Right lobe of liver (tissue), 6 donors: Measurements from ENCODE around the gene CCR2. TPM values are rescaled to one million over a fixed set of nuclear protein-coding genes. Genes with fewer than 3 reads are reported as not detected.

Experiments used
- ATAC-seq, 4 donors: fragments of 200-7000 bp; cut with Tn5 transposase; one replicate each; pipeline ENCODE4 v1.9.1; 2020; ENCODE audit warnings: mild to moderate bottlenecking in 4 of 4, moderate library complexity in 4 of 4
- DNase-seq, 3 donors: peaks; one replicate each; pipeline ENCODE4 v3.0.0-alpha.2; 2020
- H3K27ac ChIP-seq, 3 donors: fragments of 200-600 bp; one replicate each; pipeline ENCODE4 v1.8.0; 2022
- H3K27me3 ChIP-seq, 2 donors: fragments of 200-600 bp; one replicate each; pipeline ENCODE4 v1.8.0; 2022
- H3K36me3 ChIP-seq, 4 donors: fragments of 200-600 bp; sonication (generic) in 1 of 4; one replicate each; pipeline versions ENCODE4 v1.5.1 to v1.8.0; 2017 to 2022; ENCODE audit warnings: control low read depth in 1 of 4
- H3K4me1 ChIP-seq, 4 donors: fragments of 200-600 bp; sonication (generic) in 1 of 4; one replicate each; pipeline versions ENCODE4 v1.5.1 to v1.8.0; 2017 to 2022; ENCODE audit warnings: control low read depth in 1 of 4
- H3K4me3 ChIP-seq, 3 donors: fragments of 200-600 bp; one replicate each; pipeline ENCODE4 v1.8.0; 2022
- H3K9me3 ChIP-seq, 4 donors: fragments of 200-600 bp; sonication (generic) in 1 of 4; one replicate each; pipeline versions ENCODE4 v1.5.1 to v1.8.0; 2017 to 2022; ENCODE audit warnings: control low read depth in 1 of 4
- POLR2A ChIP-seq: fragments of 450-650 bp; IDR thresholded peaks from one replicate; pipeline ENCODE4 v1.6.1; 2017; ENCODE audit warnings: antibody characterized with exemption, mild to moderate bottlenecking
- WGBS: methylation state at CpG from one replicate; pipeline ENCODE4 v1.1.6; 2018; ENCODE audit warnings: low coverage, low lambda C conversion rate; ENCODE audit not compliant: insufficient coverage; ENCODE audit errors: missing lambda C conversion rate; 5-methylcytosine and 5-hydroxymethylcytosine counted together
- intact Hi-C, 2 donors: fragments of 100-400 bp; cut with DNase I; formaldehyde crosslinking; loops; one replicate each; pipeline versions ENCODE4 v1.11.2 to v1.14.1; 2022
- total RNA-seq, 6 experiments: library from RNA; depleted of rRNA in 2 of 6; stranded (reverse); fragments of >200 nt in 2 of 6; fragmentation: NEBNext Ultra II Directional in 3 of 6; extraction: Animal tissue kit (Norgen Biotek cat#: 25700) in 3 of 6; gene quantifications; one replicate each; pipeline versions ENCODE4 v1.1.0 to v1.2.4, GENCODE V29; 2016 to 2023
- TF ChIP-seq, protein P1 (sequence below), 4 donors: fragments of 200-600 bp in 3 of 4; fragments of 450-650 bp in 1 of 4; IDR thresholded peaks; one replicate each; pipeline versions ENCODE4 v1.5.1 to v1.8.0; 2016 to 2022; ENCODE audit warnings: antibody characterized with exemption in 4 of 4, mild to moderate bottlenecking in 2 of 4
- donor health status: DM: no; HTN: yes; CAD: no.
- donor health status: DM: no; HTN: no; CAD: no.
- donor health status: DM: no; HTN: no; CAD: no.
- donor health status: DM: no; HTN: yes; CAD: no.
- donor health status: DM: no; HTN: yes; CAD: no.

Gene CCR2
- total RNA-seq, 6 experiments from 2014 or later: 0.66 to 1.5 (median 0.92) TPM

DNA sequence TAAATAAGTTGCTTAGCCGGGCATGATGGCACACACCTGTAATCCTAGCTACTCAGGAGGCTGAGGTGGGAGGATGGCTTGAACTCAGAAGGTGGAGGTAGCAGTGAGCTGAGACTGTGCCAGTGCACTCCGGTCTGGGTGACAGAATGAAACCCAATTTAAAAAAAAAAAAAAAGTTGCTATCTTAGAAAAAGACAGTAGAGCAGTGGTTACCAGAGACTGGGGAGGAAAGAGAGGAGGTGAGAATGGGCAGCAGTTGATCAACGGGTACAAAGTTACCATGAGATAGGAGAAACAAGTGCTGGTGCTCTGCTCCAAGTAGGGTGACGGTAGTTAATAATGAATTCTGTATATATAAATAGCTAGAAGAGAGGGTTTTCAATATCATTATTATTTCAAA is 821 bp upstream of the CCR2 start:
- intact Hi-C loops: no loop called here
- no peak overlapping the region for H3K4me3 ChIP-seq
- ATAC-seq (no peak), DNase-seq (no peak)
- TF ChIP-seq, protein P1, sequence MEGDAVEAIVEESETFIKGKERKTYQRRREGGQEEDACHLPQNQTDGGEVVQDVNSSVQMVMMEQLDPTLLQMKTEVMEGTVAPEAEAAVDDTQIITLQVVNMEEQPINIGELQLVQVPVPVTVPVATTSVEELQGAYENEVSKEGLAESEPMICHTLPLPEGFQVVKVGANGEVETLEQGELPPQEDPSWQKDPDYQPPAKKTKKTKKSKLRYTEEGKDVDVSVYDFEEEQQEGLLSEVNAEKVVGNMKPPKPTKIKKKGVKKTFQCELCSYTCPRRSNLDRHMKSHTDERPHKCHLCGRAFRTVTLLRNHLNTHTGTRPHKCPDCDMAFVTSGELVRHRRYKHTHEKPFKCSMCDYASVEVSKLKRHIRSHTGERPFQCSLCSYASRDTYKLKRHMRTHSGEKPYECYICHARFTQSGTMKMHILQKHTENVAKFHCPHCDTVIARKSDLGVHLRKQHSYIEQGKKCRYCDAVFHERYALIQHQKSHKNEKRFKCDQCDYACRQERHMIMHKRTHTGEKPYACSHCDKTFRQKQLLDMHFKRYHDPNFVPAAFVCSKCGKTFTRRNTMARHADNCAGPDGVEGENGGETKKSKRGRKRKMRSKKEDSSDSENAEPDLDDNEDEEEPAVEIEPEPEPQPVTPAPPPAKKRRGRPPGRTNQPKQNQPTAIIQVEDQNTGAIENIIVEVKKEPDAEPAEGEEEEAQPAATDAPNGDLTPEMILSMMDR (IDR thresholded peaks at IDR 0.05): no peak
- TF ChIP-seq POLR2A: no peak
- H3K36me3 ChIP-seq: no peaks in the 10 kb centered on the region
- H3K4me1 ChIP-seq: no peaks in the 10 kb centered on the region
- WGBS: 39% methylated on average over 4 of the region's 4 CpGs
- no peaks in the 10 kb centered on the region for H3K27me3 ChIP-seq
- no peak overlapping the region for H3K27ac ChIP-seq
- H3K9me3 ChIP-seq: no peaks in the 10 kb centered on the region

DNA sequence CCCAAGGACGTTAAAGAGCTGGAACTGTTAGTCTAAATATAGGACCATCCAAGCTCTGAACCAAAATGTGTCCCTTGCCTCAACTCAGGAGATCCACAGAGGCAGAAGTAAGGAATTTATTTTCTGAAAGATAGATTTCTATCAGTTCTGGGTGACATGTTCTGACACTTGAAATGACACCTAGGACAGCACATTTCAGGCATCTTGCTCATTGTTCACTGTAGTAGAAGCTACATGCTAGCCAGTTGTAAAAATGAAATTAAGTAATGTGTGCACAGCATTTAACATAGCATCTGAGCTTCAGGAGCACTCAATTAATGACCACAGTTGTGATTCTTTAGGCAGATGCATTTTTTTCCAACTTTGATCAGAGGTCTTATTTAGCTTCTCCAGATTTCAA is 567 bp downstream of the CCR2 start:
- ATAC-seq (no peak), DNase-seq (no peak)
- no CpG with 5 or more reads among the region's 1 CpG for WGBS
- intact Hi-C loops: no loop called here
- no peaks in the 10 kb centered on the region for H3K9me3 ChIP-seq
- H3K36me3 ChIP-seq: no peaks in the 10 kb centered on the region
- no peaks in the 10 kb centered on the region for H3K27me3 ChIP-seq
- no peak overlapping the region for H3K27ac ChIP-seq
- no peak overlapping the region for H3K4me3 ChIP-seq
- H3K4me1 ChIP-seq: no peaks in the 10 kb centered on the region
- no peak for TF ChIP-seq POLR2A
- TF ChIP-seq, protein P1 (IDR thresholded peaks at IDR 0.05): no peak

DNA sequence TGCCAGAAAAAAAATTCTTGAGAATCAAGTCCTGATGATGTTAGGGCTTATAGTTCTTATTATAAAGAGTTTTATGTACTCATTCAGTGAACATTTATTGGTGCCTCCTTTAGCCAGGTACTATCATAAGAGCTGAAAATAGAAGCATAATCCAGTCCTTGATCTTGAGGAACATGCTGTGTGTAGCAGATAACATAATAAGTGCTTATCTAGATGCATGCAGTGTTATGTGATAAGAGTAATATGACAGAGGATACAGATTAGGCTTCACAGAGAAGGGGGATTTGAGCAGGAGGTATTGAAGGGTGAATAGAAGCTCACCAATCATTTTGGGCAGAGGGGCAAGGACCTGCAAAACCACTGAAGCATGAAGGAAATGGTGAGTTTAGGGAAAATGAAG is 1.1 kb downstream of the CCR2 start:
- intact Hi-C loops: no loop called here
- ATAC-seq (no peak), DNase-seq (no peak)
- TF ChIP-seq, protein P1 (IDR thresholded peaks at IDR 0.05): no peak
- no peak for TF ChIP-seq POLR2A
- H3K4me3 ChIP-seq: no peak overlapping the region
- no peaks in the 10 kb centered on the region for H3K9me3 ChIP-seq
- no peak overlapping the region for H3K27ac ChIP-seq
- H3K4me1 ChIP-seq: no peaks in the 10 kb centered on the region
- no peaks in the 10 kb centered on the region for H3K36me3 ChIP-seq
- no peaks in the 10 kb centered on the region for H3K27me3 ChIP-seq

GRCh38 chr3:46356276-46356675 is 2.4 kb downstream of the CCR2 start:
- Histone ChIP-seq H3K27ac (no peak overlapping the region), H3K4me1 (no peaks in the 10 kb centered on the region), H3K4me3 (no peak overlapping the region), H3K9me3 (no peaks in the 10 kb centered on the region), H3K36me3 (no peaks in the 10 kb centered on the region), H3K27me3 (no peaks in the 10 kb centered on the region)
- ATAC-seq (no peak), DNase-seq (no peak)
- TF ChIP-seq POLR2A: no peak
- TF ChIP-seq, protein P1 (IDR thresholded peaks at IDR 0.05): no peak
- intact Hi-C loops: no loop called here
- WGBS: 41% methylated on average over 3 of the region's 3 CpGs

DNA sequence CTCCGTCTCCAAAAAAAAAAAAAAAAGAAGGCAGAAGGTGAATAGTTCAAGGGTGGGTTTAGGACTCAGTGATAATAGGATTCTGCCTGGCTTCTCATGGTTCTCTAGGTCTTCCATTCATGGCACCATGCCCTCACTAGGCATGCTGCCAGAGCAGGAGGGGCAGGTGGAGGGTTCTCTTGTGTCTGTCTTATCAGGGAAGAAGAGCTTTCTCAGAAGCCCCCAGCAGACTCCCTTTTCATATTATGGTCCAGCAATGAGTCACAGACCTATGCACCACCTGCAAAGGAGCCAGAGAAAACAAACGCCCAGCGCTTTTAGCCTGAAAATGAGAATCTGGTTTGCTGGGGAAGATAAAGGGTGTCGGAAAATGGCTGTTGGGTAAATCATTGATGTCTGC is 3.0 kb downstream of the CCR2 start:
- H3K4me1 ChIP-seq: no peaks in the 10 kb centered on the region
- 64% methylated on average over 4 of the region's 4 CpGs for WGBS
- H3K9me3 ChIP-seq: no peaks in the 10 kb centered on the region
- no peaks in the 10 kb centered on the region for H3K27me3 ChIP-seq
- intact Hi-C loops: no loop called here
- H3K36me3 ChIP-seq: no peaks in the 10 kb centered on the region
- H3K4me3 ChIP-seq: no peak overlapping the region
- no peak for ATAC-seq
- no peak overlapping the region for H3K27ac ChIP-seq
- TF ChIP-seq, protein P1 (IDR thresholded peaks at IDR 0.05): no peak
- no peak for TF ChIP-seq POLR2A
- no peak for DNase-seq
